Peyer's patch (tissue), 4 donors: ENCODE results near the gene KRT4.

Experiments
- POLR2A ChIP-seq, 2 donors: fragments of 450-650 bp; IDR thresholded peaks; one replicate each; pipeline ENCODE4 v1.5.1; 2017; ENCODE audit warnings: antibody characterized with exemption in 2 of 2, mild to moderate bottlenecking in 2 of 2, moderate library complexity in 2 of 2
- TF ChIP-seq, protein P1 (sequence below), 6 experiments: fragments of 450-650 bp in 4 of 6; fragments of 200-600 bp in 2 of 6; sonication (generic) in 1 of 6; IDR thresholded peaks; one replicate each; pipeline ENCODE4 v1.5.1; 2017 to 2019; ENCODE audit warnings: antibody characterized with exemption in 6 of 6, mild to moderate bottlenecking in 3 of 6, moderate library complexity in 1 of 6

DNA sequence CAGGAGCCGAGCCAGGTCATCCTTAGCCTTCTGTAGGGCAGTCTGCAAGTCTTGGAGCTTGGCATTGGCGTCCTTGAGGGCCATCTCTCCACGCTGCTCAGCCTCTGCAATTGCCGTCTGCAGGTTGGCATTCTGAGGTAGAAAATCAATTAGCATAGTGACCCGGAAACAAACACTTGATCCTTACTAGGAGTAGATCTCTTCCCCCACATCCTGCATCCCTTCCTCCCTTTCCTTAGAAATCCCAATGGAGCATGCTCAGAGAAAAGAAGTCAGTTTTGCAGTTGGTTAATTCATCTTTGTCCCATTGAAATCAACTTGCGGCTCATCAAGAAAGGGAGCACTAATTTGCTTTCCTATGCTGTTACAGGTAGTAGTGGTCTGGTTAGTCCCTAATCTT is 42.8 kb downstream of the KRT4 start:
- TF ChIP-seq, protein P1, sequence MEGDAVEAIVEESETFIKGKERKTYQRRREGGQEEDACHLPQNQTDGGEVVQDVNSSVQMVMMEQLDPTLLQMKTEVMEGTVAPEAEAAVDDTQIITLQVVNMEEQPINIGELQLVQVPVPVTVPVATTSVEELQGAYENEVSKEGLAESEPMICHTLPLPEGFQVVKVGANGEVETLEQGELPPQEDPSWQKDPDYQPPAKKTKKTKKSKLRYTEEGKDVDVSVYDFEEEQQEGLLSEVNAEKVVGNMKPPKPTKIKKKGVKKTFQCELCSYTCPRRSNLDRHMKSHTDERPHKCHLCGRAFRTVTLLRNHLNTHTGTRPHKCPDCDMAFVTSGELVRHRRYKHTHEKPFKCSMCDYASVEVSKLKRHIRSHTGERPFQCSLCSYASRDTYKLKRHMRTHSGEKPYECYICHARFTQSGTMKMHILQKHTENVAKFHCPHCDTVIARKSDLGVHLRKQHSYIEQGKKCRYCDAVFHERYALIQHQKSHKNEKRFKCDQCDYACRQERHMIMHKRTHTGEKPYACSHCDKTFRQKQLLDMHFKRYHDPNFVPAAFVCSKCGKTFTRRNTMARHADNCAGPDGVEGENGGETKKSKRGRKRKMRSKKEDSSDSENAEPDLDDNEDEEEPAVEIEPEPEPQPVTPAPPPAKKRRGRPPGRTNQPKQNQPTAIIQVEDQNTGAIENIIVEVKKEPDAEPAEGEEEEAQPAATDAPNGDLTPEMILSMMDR (IDR thresholded peaks at IDR 0.05) = no peak
- no peak for TF ChIP-seq POLR2A (IDR thresholded peaks at IDR 0.05)
